Upper lobe of left lung (tissue), 4 donors: Measurements from ENCODE around the gene PPM1D.

ENCODE experiments used
- CTCF ChIP-seq, 6 experiments: fragments of 450-650 bp in 4 of 6; fragments of 200-600 bp in 2 of 6; sonication (generic) in 2 of 6; IDR thresholded peaks; one replicate each; pipeline ENCODE4 v1.5.1; 2016 to 2019; ENCODE audit warnings: antibody characterized with exemption in 6 of 6
- POLR2A ChIP-seq, 4 donors: fragments of 450-650 bp; IDR thresholded peaks; one replicate each; pipeline ENCODE4 v1.5.1; 2016 to 2017; ENCODE audit warnings: antibody characterized with exemption in 4 of 4, mild to moderate bottlenecking in 2 of 4
- POLR2AphosphoS5 ChIP-seq, 2 donors: sonication (generic); formaldehyde crosslinking; IDR thresholded peaks; one replicate each; pipeline ENCODE4 v1.5.1; 2017; ENCODE audit warnings: antibody characterized with exemption in 2 of 2

DNA sequence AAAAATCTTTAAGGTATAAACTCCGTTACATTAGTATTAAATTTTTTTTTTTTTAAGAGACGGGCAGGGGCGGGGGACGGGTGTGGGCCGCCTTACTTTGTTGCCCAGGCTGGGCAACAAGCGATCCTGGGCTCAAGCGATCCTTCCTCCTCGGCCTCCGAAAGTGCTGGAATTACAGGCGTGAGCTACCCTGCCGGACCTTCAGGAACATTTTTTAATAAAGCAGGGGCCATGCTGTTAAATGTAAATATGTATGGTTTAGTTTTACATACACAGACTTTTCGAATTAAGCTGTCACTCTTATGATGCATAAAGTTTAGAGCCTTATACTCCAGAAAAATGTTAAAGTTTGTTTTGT, 2.4 kb downstream of the PPM1D start:
- TF ChIP-seq POLR2A (IDR thresholded peaks at IDR 0.05) (no peak), POLR2AphosphoS5 (IDR thresholded peaks at IDR 0.05) (no peak), CTCF (IDR thresholded peaks at IDR 0.05) (no peak)
